PC-9 (cell line): Measurements from ENCODE around the gene CD19.

Experiments
- EZH2 ChIP-seq: fragments of 200-600 bp; sonication (generic); IDR thresholded peaks from 2 replicates; pipeline ENCODE4 v1.8.0; 2017; ENCODE audit warnings: antibody characterized with exemption, low read depth
- TF ChIP-seq, protein P1 (sequence below): fragments of 200-600 bp; sonication (generic); conservative IDR thresholded peaks from 2 replicates; pipeline ENCODE4 v1.6.1; 2017; ENCODE audit warnings: mixed run types, antibody characterized with exemption, mild to moderate bottlenecking, moderate library complexity

DNA sequence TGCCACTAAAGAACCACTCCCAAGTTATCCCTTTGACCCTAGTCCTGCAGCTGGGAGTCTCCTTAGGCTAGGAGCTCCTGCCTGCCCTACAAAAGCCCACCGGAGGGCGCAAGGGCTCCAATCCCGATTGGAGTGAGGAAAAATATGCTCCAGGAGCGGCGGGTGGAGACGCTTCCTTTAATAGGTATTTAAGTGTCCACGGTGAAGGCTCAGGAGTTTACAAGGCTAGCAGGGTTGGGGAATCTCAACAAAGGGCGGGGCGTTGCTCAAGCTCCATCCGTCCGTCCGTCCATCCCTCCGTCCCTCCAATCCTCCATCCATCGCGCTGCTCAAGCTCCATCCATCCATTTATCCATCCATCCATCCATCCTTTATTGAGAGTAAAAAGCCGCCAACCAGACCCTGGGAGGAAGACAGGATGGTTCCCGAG lies 42.3 kb downstream of the CD19 start:
- TF ChIP-seq, protein P1, sequence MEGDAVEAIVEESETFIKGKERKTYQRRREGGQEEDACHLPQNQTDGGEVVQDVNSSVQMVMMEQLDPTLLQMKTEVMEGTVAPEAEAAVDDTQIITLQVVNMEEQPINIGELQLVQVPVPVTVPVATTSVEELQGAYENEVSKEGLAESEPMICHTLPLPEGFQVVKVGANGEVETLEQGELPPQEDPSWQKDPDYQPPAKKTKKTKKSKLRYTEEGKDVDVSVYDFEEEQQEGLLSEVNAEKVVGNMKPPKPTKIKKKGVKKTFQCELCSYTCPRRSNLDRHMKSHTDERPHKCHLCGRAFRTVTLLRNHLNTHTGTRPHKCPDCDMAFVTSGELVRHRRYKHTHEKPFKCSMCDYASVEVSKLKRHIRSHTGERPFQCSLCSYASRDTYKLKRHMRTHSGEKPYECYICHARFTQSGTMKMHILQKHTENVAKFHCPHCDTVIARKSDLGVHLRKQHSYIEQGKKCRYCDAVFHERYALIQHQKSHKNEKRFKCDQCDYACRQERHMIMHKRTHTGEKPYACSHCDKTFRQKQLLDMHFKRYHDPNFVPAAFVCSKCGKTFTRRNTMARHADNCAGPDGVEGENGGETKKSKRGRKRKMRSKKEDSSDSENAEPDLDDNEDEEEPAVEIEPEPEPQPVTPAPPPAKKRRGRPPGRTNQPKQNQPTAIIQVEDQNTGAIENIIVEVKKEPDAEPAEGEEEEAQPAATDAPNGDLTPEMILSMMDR, result peak; percentile 77
- TF ChIP-seq EZH2, result no peak
